K562 (cell line): ENCODE data around the gene GPR32. TPM values are rescaled to one million over a fixed set of nuclear protein-coding genes. Genes with fewer than 3 reads are reported as not detected.
A peak's percentile ranks its signal among the peaks of the same experiment; 100 is the strongest.

Experiments used
- ATF2 ChIP-seq: sonication (generic); formaldehyde crosslinking; IDR thresholded peaks from 2 replicates; pipeline ENCODE4 v1.8.1; 2022; ENCODE audit warnings: missing genetic modification reagents
- BCL6 ChIP-seq: fragments of 250-450 bp; sonication (Bioruptor Pico); IDR thresholded peaks from 2 replicates; pipeline ENCODE4 v1.4.0; 2020
- BCOR ChIP-seq: fragments of 450-650 bp; IDR thresholded peaks from 2 replicates; pipeline ENCODE4 v1.6.1; 2016
- E2F3 ChIP-seq: fragments of 250-450 bp; sonication (Bioruptor Pico); IDR thresholded peaks from 2 replicates; pipeline ENCODE4 v1.4.0; 2020; ENCODE audit warnings: mild to moderate bottlenecking
- HBP1 ChIP-seq: fragments of 450-650 bp; formaldehyde crosslinking; IDR thresholded peaks from 2 replicates; pipeline ENCODE4 v1.4.0; 2022; ENCODE audit warnings: missing genetic modification characterization
- MGA ChIP-seq: fragments of 450-650 bp; IDR thresholded peaks from 2 replicates; pipeline ENCODE4 v1.6.1; 2016; ENCODE audit warnings: mild to moderate bottlenecking, moderate library complexity
- SIN3A ChIP-seq, 2 experiments: fragments of 150-350 bp in 1 of 2; IDR thresholded peaks; 2 replicates each; pipeline ENCODE4 v1.6.1; 2011 to 2016; ENCODE audit warnings: borderline replicate concordance in 2 of 2, low read depth in 2 of 2, low read length in 2 of 2, mild to moderate bottlenecking in 2 of 2, moderate library complexity in 2 of 2; ENCODE audit not compliant: control insufficient read depth in 1 of 2
- THRAP3 ChIP-seq: fragments of 450-650 bp; IDR thresholded peaks from 2 replicates; pipeline ENCODE4 v1.6.1; 2016; ENCODE audit warnings: mild to moderate bottlenecking, inconsistent platforms, borderline replicate concordance
- ZNF277 ChIP-seq: fragments of 250-450 bp; sonication (Bioruptor Pico); IDR thresholded peaks from 2 replicates; pipeline ENCODE4 v1.8.0; 2022; ENCODE audit warnings: inconsistent platforms, mild to moderate bottlenecking, moderate library complexity, borderline replicate concordance
- ZNF511 ChIP-seq: sonication (generic); formaldehyde crosslinking; IDR thresholded peaks from 2 replicates; pipeline ENCODE4 v1.8.0; 2022; ENCODE audit warnings: mild to moderate bottlenecking, missing genetic modification reagents
- polyA plus RNA-seq, 8 experiments: library from polyadenylated mRNA; depleted of rRNA in 4 of 8; stranded (reverse) in 5 of 8; unstranded in 3 of 8; fragments of >200 nt; fragmentation: Nextera tagmentation in 2 of 8; fragmentation: Illumina TruSeq in 1 of 8; extraction: Ambion mirVana in 2 of 8; extraction: Trizol in 1 of 8; gene quantifications; 2 replicates each; pipeline versions ENCODE4 v1.2.1 to v1.2.3, GENCODE V29; 2011 to 2014; ENCODE audit warnings: inconsistent platforms in 1 of 8, missing spikeins in 1 of 8
- total RNA-seq, 7 experiments: library from RNA; depleted of rRNA in 6 of 7; stranded (reverse); fragments of >200 nt in 6 of 7; fragmentation: Illumina TruSeq in 2 of 7; extraction: Trizol in 2 of 7; gene quantifications; 2 replicates each; pipeline versions ENCODE4 v1.2.1 to v1.2.3, GENCODE V29; 2011 to 2021; ENCODE audit warnings: low replicate concordance in 1 of 7

The GPR32 gene
- total and polyA plus RNA-seq, 9 of the 15 experiments (the other 6 are each of a cell fraction or from before 2014, with no cell fraction given) = not detected

GRCh38 chr19:50725218-50725910 lies 44.9 kb upstream of the GPR32 start (continued):
- peak; percentile 25; the same call in 1 of the 2 replicates for TF ChIP-seq ZNF511 (CRISPR knock-in tag)
- TF ChIP-seq HBP1 (CRISPR knock-in tag) = no peak
- no peak for TF ChIP-seq BCL6
- TF ChIP-seq SIN3A (IDR thresholded peaks at IDR 0.05; ENCODE audit: borderline replicate concordance in 2 of 2, control insufficient read depth in 1 of 2, low read depth in 2 of 2, low read length in 2 of 2) = peak; percentile 9 to 65; a peak in 2 of 4 replicates
- peak; percentile 90 for TF ChIP-seq MGA
- no peak for TF ChIP-seq ATF2
- TF ChIP-seq ZNF277 = no peak
- 0 out of 2 replicates have a peak, but pooled peaks have one; percentile 63 for TF ChIP-seq E2F3 (CRISPR knock-in tag)
- no peak for TF ChIP-seq THRAP3
- TF ChIP-seq BCOR = peak; percentile 24; the same call in 1 of the 2 replicates
